GM21786 (cell line): ENCODE data around the gene USP35.

Experiments used
- ATAC-seq: cut with Tn5 transposase; IDR thresholded peaks from one replicate; pipeline ENCODE4 v1.9.1; 2021; ENCODE audit not compliant: unreplicated experiment

Gene USP35

DNA sequence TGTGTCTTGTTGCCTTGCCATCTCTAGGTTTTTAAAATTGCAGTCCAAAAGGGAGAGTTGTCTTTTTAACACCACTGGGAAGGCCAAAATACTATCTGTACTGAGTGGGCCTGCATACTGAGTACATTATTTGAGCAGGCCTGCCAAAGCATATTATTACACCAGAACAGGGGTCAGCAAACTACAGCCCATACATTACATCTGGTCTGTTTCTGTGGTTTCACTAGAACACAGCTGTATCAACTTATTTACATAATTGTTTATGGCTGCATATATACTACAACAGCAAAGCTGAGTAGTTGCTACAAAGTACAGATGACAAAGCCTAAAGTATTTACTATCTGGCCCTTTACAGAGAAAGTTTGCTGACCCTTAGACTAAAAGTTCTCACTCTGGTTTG is 74.0 kb downstream of the USP35 start:
- no peak for ATAC-seq
